HG03558 (cell line): ENCODE data around the gene BABAM2.

Experiments used
- ATAC-seq: cut with Tn5 transposase; IDR thresholded peaks from one replicate; pipeline ENCODE4 v1.9.1; 2021; ENCODE audit warnings: moderate number of reproducible peaks; ENCODE audit not compliant: unreplicated experiment; ENCODE audit errors: extremely low read depth

Gene BABAM2

GRCh38 chr2:28148566-28148965 lies 258.0 kb downstream of the BABAM2 start:
- no peak for ATAC-seq

DNA sequence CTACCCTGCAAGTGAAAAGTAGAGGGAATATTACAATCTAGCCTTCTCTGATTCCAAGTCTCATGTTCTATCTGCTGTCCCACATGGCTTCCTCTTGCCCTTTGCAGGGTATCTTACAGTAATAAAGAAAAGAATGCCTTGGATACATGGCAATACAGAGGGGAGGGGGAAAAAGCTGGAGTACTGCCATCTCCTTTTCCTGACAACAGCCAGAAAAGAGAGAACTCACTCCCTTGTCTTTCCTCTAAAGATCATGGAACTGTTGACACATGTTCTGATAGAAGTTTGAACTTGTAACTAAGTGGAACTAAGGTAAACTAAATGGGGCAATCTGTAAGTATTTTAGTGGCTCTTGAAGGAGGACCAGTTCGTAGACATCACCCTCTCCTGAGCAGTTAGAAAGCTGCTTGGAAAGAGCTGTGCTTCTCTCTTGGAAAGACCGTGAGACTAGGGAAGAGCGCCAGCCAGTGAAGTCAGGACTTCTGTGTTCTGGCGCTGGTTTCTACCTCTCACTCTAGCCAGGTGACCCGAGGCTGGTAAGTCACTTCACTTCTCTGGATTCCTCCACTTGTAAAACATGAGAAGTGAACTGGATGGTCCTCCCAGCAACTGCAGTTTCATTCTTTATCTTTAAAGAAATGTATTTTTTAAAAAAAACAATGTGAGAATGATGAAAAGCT lies 259.8 kb downstream of the BABAM2 start:
- no peak for ATAC-seq

DNA sequence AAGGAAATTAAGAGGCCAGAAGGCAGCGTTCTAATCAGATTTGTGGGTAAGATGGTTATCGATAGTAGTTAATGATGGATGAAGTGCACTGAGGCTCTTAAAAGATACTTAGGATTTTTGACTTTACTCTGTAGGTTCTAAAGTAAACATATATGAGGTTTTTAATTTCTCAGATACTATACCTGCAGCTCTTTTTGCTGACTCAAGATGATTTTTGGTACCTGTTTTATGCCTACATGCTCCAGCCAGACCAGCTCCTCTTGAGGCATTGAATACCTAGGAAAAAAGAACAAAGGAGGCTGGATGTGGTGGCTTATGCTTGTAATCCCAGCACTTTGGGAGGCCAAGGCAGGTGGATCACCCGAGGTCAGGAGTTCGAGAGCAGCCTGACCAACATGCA lies 260.5 kb downstream of the BABAM2 start:
- ATAC-seq, result no peak

DNA sequence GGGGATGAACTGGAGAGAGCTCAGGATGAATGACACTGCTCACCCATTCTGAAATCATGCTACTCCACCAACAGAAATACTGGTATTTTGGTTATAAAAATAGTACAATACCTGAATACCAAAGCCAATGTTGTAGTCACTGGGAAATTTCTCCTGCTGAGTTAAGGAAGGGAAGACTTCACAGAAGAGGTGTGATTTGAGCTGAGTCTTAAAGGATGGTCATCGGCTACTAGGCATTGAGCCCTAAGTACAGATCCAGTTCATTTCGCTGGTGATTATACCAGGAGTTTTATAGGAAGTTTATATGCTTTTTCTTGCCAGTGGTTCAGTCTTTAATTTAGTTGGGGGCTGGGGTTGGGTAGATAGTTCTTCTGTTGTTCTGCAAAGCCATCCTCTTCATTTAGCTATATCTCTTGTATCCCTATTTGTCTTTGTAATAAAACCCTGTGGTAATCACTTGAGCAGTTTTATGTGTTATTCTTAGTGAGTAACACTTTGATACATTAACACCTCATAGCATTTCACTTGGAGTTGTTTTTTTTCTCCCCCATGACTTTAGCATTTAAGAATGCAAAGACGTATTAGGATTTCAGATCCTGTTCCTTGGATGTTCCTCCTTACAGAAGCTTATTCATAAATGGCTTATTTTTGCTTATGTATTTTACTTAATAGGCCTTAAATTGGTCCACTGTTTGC lies 262.2 kb downstream of the BABAM2 start:
- no peak for ATAC-seq

DNA sequence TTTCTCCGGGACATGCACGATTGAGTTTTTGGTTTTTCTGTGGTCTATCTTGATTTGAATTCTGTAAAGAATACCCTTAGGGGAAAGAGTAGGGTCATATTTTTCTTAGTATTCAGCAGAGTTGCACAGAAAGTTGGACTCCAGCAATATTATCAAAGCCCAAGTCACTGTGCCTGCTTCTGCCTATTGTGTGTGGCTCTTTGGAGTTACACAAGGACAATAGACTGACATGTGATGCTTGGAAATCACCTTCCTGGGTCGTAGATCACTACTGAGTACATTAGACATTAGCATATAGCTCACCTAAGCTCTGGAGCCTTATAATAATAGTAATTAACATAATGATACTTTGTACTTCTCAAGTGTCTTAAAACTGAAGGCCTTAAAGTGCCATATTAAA lies 263.3 kb downstream of the BABAM2 start:
- no peak for ATAC-seq

DNA sequence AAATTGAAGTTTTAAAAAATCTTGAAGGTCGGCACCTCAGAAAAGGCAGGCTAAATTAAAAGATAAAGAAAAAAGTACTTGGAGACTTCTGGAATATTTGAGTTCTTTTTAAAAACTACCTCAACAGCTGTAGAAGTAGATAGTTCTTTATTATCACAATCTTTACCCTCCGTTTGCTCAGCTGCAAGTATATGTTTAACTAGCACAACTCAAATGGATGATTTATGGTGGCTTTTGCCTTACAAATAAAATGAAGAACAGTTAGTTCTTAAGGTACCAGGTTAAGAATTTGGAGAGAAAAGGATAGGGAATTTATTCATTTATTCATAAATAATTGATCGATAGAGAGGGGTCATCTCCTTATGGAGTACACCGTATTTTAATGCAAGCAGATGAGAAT lies 264.6 kb downstream of the BABAM2 start:
- no peak for ATAC-seq

- no peak for ATAC-seq
Observed at GRCh38 chr2:28155627-28156026, 265.1 kb downstream of the BABAM2 start.

GRCh38 chr2:28158791-28159190 lies 268.3 kb downstream of the BABAM2 start:
- ATAC-seq, result no peak

- ATAC-seq, result no peak
Observed at GRCh38 chr2:28160986-28161425, 270.5 kb downstream of the BABAM2 start.

DNA sequence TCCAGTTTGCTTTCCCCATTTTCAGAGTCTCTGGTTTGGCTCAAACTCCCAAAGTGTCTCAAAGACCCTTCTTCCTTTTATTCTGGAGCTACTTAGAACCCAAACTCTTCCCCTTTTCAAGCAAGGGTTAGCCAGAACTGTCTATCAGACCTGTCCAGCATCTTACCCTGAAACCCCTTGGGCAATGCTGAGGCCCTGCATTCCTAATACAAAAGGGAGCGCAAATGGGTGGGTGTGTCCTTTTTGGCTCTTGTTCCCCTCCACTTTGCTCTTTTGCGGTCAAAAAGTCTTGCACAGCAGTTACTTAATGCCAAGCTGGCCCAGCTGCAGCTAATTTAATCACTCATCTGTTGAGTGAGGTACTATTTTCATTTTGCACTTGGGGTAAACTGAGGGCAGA lies 270.9 kb downstream of the BABAM2 start:
- ATAC-seq, result no peak

DNA sequence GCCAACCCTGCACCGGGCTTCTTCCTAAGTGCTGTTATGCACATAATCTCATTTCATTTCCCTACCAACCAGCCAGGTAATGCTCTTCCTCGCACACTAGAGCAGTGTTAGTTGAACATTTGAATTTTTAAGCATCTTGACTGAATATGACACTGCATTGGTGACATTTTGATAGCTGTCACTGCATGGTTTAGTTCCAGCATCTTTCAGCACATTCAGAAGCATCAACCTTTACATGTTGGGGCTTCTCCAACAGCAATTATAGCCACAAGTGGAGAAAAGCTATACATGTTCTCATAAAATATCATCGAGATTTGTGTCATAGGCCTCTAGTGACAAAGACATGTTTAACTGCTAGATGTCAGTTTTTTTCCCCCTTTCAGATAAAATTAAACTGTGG lies 272.0 kb downstream of the BABAM2 start:
- ATAC-seq, result no peak

DNA sequence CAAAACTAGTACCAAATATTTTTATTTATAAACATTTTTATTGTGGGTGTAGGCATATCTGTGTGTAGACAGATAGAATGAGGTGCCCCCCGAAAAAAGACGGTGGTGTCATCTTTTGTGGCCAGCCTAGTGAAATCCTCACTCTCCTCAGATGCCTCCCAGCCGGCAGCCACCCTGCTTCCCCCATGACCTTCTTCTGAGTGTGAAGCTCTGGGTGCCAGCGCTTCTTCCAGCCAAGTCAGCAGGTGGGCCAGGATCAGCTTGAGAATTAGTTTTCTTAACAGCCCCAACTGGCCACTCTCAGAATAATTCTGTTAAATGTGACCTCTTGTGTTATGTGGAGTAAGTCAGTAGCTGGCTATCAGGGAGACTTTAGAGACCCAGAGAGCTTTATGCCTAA lies 272.5 kb downstream of the BABAM2 start:
- ATAC-seq, result no peak

DNA sequence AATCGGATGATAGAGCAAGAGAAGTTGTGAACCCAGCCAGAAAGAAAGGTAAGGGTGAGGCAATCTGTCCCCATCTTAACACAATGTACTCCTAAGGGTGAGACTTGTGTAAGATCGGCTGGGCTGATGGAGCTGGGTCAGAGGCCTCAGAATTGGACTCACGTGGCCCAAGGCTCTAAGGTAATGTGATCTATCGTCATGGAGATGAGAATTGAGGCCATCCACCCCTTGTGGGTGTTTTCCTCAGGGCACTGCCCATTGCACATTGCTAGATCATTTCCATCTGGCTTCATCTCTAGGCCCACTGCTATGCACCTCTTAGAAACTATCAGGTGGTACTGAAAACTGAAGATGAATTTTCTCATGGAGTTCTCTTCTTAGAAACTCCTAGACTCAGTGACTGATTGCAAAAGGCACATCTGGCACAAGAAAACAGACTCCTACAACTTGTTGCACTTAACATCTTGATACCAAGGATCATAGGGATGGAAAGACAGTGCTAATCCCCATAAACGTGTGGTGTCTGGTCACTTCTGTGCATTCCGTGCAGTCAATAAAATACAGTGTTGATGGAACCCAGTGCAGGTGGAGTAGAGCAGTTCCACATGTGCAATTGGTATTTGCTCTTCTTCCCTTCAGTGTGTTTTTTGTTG lies 273.2 kb downstream of the BABAM2 start:
- ATAC-seq, result no peak

- ATAC-seq, result no peak
Observed at GRCh38 chr2:28164280-28164801, 273.8 kb downstream of the BABAM2 start.

DNA sequence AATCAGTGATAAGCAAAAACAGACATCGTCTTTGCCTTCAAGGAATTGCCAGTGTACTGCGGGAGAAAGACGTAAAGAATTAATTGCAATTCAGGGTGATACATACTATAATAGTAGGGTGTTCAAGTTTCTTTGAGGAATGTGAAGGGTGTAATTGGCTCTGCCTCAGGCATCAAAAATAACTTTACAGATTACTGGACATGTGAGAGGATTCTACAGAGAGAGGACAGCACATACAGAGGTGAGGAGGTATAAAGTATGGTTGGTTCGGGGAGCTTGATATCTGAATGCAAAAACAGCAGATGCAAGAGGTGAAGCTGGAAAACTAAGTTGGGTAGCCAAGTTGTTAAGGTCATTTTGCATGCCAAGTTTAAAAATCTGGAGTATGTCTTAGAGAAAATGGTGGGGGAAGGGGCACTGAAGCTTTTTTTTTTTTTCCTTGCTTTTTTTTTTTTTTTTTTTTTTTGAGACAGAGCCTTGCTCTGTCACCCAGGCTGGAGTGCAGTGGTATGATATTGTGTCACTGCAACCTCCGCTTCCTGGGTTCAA lies 274.6 kb downstream of the BABAM2 start:
- ATAC-seq, result no peak

DNA sequence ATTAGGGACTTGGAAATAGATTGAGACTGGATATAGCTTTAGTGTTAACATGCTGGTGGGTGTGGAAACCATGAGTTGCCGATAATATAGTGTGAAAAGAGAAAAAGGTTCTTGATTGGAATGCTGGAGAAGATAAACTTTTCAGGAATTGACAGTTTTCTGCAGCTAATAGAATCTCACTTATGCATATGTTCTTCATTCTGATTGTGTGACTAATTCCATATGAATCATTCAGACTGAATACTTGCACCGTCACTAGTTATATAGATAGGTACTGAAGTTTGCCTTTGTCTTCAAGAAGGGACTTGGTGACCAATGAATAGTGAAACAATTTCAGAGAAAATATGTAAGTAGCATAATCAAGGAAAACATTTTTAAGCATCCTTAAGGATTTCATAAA lies 276.4 kb downstream of the BABAM2 start:
- ATAC-seq, result no peak

DNA sequence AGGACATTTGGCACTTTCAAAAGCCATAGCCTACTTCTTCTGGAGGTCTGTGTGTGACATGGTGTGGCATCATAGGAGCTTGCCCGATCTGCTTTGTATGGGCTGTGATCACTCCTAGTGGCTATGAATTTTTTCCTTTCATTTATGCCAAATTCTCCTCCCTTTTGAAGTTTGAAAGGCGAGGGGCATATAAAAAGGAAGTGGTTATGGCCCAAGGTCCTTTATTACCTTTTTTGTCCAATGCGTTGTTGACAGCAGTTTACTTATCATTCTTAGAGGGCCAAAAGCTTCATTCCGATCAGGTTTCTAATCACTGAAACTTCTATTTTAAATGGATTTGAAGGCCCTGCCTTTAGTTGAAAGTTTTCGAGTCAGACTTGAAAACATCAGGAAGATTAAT lies 277.8 kb downstream of the BABAM2 start:
- ATAC-seq, result no peak

GRCh38 chr2:28169492-28169891 lies 279.0 kb downstream of the BABAM2 start:
- ATAC-seq, result no peak

- no peak for ATAC-seq
Observed at GRCh38 chr2:28172114-28172898, 281.8 kb downstream of the BABAM2 start.

DNA sequence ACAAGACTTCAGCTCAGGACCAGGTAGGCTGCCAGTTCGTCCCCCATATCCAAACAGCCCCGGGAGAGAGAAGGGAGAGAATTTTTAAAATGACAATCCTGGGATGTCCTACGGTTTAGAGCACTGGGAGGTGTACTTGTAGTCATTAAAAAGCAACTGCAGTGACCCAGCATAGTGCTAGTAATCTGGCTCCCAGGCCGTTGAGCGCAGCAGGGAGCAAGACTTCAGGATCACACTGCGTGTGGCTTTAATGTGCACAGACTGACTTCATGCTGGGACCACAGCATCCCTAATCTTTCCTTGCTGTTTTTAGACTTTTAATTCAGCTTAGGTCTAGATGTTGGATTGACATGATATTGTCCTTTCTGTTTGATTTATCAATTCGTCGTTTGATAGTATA lies 282.8 kb downstream of the BABAM2 start:
- ATAC-seq, result no peak
